OCI-LY3 (cell line): Measurements from ENCODE around the gene SDK1.

Source experiments
- EZH2phosphoT487 ChIP-seq: fragments of 200-600 bp; shearing (Covaris generic); IDR thresholded peaks from 2 replicates; pipeline ENCODE4 v1.6.1; 2018; ENCODE audit warnings: antibody characterized with exemption, mixed run types, low read depth
- TF ChIP-seq, protein P1 (sequence below): fragments of 200-600, 300-600 bp; sonication (generic); IDR thresholded peaks from 2 replicates; pipeline ENCODE4 v1.5.1; 2014; ENCODE audit warnings: antibody characterized with exemption, low read length, low read depth

GRCh38 chr7:4273566-4274230 is 972.6 kb downstream of the SDK1 start:
- TF ChIP-seq, protein P1, sequence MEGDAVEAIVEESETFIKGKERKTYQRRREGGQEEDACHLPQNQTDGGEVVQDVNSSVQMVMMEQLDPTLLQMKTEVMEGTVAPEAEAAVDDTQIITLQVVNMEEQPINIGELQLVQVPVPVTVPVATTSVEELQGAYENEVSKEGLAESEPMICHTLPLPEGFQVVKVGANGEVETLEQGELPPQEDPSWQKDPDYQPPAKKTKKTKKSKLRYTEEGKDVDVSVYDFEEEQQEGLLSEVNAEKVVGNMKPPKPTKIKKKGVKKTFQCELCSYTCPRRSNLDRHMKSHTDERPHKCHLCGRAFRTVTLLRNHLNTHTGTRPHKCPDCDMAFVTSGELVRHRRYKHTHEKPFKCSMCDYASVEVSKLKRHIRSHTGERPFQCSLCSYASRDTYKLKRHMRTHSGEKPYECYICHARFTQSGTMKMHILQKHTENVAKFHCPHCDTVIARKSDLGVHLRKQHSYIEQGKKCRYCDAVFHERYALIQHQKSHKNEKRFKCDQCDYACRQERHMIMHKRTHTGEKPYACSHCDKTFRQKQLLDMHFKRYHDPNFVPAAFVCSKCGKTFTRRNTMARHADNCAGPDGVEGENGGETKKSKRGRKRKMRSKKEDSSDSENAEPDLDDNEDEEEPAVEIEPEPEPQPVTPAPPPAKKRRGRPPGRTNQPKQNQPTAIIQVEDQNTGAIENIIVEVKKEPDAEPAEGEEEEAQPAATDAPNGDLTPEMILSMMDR = no peak
- no peak for TF ChIP-seq EZH2phosphoT487
